HEK293 (cell line): ENCODE measurements around the gene GRM4.

Experiments used
- BCL11A ChIP-seq: fragments of 450-650 bp; formaldehyde crosslinking; IDR thresholded peaks from 2 replicates; pipeline ENCODE4 v1.5.1; 2016; ENCODE audit warnings: low read depth, missing biosample characterization, missing genetic modification characterization
- HOXA7 ChIP-seq: sonication (generic); formaldehyde crosslinking; IDR thresholded peaks from 2 replicates; pipeline ENCODE4 v1.8.1; 2022; ENCODE audit warnings: missing genetic modification reagents, borderline replicate concordance
- YY1 ChIP-seq: fragments of 450-650 bp; formaldehyde crosslinking; IDR thresholded peaks from 2 replicates; pipeline ENCODE4 v1.5.1; 2018; ENCODE audit warnings: missing biosample characterization, missing genetic modification characterization
- ZEB2 ChIP-seq: fragments of 450-650 bp; formaldehyde crosslinking; IDR thresholded peaks from 2 replicates; pipeline ENCODE4 v1.5.1; 2016; ENCODE audit warnings: missing biosample characterization, missing genetic modification characterization
- ZFP41 ChIP-seq: fragments of 450-650 bp; formaldehyde crosslinking; IDR thresholded peaks from 2 replicates; pipeline ENCODE4 v1.5.1; 2016; ENCODE audit warnings: missing biosample characterization, missing genetic modification characterization, borderline replicate concordance
- ZNF280D ChIP-seq: fragments of 450-650 bp; formaldehyde crosslinking; IDR thresholded peaks from 2 replicates; pipeline ENCODE4 v1.5.1; 2016; ENCODE audit warnings: missing biosample characterization, missing genetic modification characterization
- ZNF292 ChIP-seq: fragments of 450-650 bp; formaldehyde crosslinking; IDR thresholded peaks from 2 replicates; pipeline ENCODE4 v1.5.1; 2016; ENCODE audit warnings: low read depth, missing biosample characterization, missing genetic modification characterization, borderline replicate concordance
- ZNF426 ChIP-seq: fragments of 450-650 bp; formaldehyde crosslinking; IDR thresholded peaks from 2 replicates; pipeline ENCODE4 v1.5.1; 2017; ENCODE audit warnings: missing biosample characterization, missing genetic modification characterization, mild to moderate bottlenecking, inconsistent platforms, moderate library complexity
- TF ChIP-seq, protein P1 (sequence below): fragments of 450-650 bp; formaldehyde crosslinking; IDR thresholded peaks from 2 replicates; pipeline ENCODE4 v1.5.1; 2016; ENCODE audit warnings: missing biosample characterization, missing genetic modification characterization
- TF ChIP-seq, protein P2 (sequence below): fragments of 450-650 bp; formaldehyde crosslinking; IDR thresholded peaks from 2 replicates; pipeline ENCODE4 v1.5.1; 2016; ENCODE audit warnings: missing biosample characterization, missing genetic modification characterization, low read depth

GRCh38 chr6:34003962-34004361, 141.9 kb downstream of the GRM4 start:
- TF ChIP-seq, protein P1, sequence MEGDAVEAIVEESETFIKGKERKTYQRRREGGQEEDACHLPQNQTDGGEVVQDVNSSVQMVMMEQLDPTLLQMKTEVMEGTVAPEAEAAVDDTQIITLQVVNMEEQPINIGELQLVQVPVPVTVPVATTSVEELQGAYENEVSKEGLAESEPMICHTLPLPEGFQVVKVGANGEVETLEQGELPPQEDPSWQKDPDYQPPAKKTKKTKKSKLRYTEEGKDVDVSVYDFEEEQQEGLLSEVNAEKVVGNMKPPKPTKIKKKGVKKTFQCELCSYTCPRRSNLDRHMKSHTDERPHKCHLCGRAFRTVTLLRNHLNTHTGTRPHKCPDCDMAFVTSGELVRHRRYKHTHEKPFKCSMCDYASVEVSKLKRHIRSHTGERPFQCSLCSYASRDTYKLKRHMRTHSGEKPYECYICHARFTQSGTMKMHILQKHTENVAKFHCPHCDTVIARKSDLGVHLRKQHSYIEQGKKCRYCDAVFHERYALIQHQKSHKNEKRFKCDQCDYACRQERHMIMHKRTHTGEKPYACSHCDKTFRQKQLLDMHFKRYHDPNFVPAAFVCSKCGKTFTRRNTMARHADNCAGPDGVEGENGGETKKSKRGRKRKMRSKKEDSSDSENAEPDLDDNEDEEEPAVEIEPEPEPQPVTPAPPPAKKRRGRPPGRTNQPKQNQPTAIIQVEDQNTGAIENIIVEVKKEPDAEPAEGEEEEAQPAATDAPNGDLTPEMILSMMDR (tag by site-specific recombination) = no peak
- TF ChIP-seq ZEB2 (tag by site-specific recombination) (no peak), YY1 (tag by site-specific recombination) (no peak), BCL11A (tag by site-specific recombination) (no peak), ZNF280D (tag by site-specific recombination) (no peak), ZNF426 (tag by site-specific recombination) (no peak), ZNF292 (tag by site-specific recombination) (no peak), HOXA7 (CRISPR knock-in tag) (no peak), ZFP41 (no peak)
- TF ChIP-seq, protein P2, sequence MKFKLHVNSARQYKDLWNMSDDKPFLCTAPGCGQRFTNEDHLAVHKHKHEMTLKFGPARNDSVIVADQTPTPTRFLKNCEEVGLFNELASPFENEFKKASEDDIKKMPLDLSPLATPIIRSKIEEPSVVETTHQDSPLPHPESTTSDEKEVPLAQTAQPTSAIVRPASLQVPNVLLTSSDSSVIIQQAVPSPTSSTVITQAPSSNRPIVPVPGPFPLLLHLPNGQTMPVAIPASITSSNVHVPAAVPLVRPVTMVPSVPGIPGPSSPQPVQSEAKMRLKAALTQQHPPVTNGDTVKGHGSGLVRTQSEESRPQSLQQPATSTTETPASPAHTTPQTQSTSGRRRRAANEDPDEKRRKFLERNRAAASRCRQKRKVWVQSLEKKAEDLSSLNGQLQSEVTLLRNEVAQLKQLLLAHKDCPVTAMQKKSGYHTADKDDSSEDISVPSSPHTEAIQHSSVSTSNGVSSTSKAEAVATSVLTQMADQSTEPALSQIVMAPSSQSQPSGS (tag by site-specific recombination) = no peak
